Gastrocnemius medialis (tissue), 4 donors: ENCODE measurements around the gene CPE. TPM values are rescaled to one million over a fixed set of nuclear protein-coding genes. Genes with fewer than 3 reads are reported as not detected.
"Not testable (repeated sequence)": the region's sequence is repeated elsewhere in the genome, so short reads cannot be mapped to it uniquely, and the experiment has no call there.

Source experiments
- ATAC-seq, 2 donors: fragments of 150-250 bp; one replicate each; pipeline ENCODE4 v1.9.1; 2016
- DNase-seq, 2 donors: peaks; one replicate each; pipeline ENCODE4 v3.0.0-alpha.2; 2019
- H3K27ac ChIP-seq, 4 donors: fragments of 200-600 bp; sonication (generic); 1 replicate in 1 of 4; 2 replicates in 3 of 4; pipeline ENCODE4 v1.5.1; 2016 to 2018; ENCODE audit warnings: mild to moderate bottlenecking in 2 of 4, moderate library complexity in 1 of 4
- H3K27me3 ChIP-seq, 3 donors: fragments of 200-600 bp; sonication (generic) in 2 of 3; 1 replicate in 1 of 3; 2 replicates in 2 of 3; pipeline versions ENCODE4 v1.5.1 to v1.6.0; 2016 to 2019; ENCODE audit warnings: mild to moderate bottlenecking in 1 of 3, moderate library complexity in 1 of 3
- H3K36me3 ChIP-seq, 2 donors: fragments of 200-600 bp; sonication (generic) in 1 of 2; one replicate each; pipeline ENCODE4 v1.5.1; 2017 to 2018
- H3K4me1 ChIP-seq, 2 donors: fragments of 200-600 bp; sonication (generic) in 1 of 2; one replicate each; pipeline ENCODE4 v1.5.1; 2016 to 2017; ENCODE audit warnings: mild to moderate bottlenecking in 2 of 2
- H3K4me3 ChIP-seq, 4 donors: fragments of 200-600 bp; sonication (generic) in 3 of 4; 1 replicate in 1 of 4; 2 replicates in 3 of 4; pipeline ENCODE4 v1.5.1; 2016 to 2019; ENCODE audit warnings: mild to moderate bottlenecking in 2 of 4
- H3K9me3 ChIP-seq, 3 donors: fragments of 200-600 bp; sonication (generic) in 2 of 3; 1 replicate in 1 of 3; 2 replicates in 2 of 3; pipeline ENCODE4 v1.5.1; 2016 to 2019
- CTCF ChIP-seq, 5 experiments: fragments of 450-650 bp in 3 of 5; fragments of 200-600 bp in 2 of 5; sonication (generic) in 2 of 5; IDR thresholded peaks in 4 of 5; conservative IDR thresholded peaks in 1 of 5; 1 replicate in 4 of 5; 2 replicates in 1 of 5; pipeline ENCODE4 v1.5.1; 2016 to 2019; ENCODE audit warnings: antibody characterized with exemption in 5 of 5, mild to moderate bottlenecking in 3 of 5, moderate library complexity in 3 of 5
- POLR2A ChIP-seq, 2 donors: fragments of 450-650 bp; IDR thresholded peaks; one replicate each; pipeline ENCODE4 v1.6.1; 2017; ENCODE audit warnings: antibody characterized with exemption in 2 of 2, mild to moderate bottlenecking in 2 of 2, moderate library complexity in 2 of 2
- in situ Hi-C, 4 donors: fragments of 200-750 bp; cut with MboI; loops; one replicate each; pipeline versions ENCODE4 v1.15.0 to v1.8.0; 2017; ENCODE audit warnings: low sequenced_read_pairs in 4 of 4
- intact Hi-C: fragments of 100-400 bp; cut with DNase I; formaldehyde crosslinking; loops from one replicate; pipeline ENCODE4 v1.15.1; 2023; ENCODE audit warnings: low total_unique reads
- total RNA-seq, 4 donors: library from RNA; depleted of rRNA; stranded (reverse); fragments of >200 nt; gene quantifications; one replicate each; pipeline versions ENCODE4 v1.1.0 to v1.2.3, GENCODE V29; 2016

The CPE gene
- total RNA-seq, 4 donors from 2014 or later, result 11.8 to 27.6 (median 17.0) TPM

DNA sequence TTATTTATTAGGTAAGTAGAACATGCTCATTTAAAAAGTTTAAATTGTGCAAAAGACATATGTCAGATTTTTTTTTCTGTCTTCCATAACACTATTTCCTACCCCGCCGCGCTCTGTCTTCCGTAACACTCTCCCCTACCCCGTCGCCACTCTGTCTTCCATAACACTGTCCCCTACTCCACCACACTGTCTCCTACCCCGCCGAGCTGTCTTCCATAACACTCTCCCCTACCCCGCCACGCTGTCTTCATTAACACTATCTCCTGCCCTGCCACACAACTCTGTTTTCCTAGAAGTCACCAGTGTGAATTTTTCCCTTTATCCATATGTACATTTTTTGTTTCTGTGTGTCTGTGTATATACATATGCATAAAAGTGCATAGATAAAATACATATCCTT lies 47.0 kb upstream of the CPE start:
- intact Hi-C loops (no loop called here), in situ Hi-C loops (loop anchor here in 2 of 4 donors (10.0 to 25.0 kb wide), 2 partner anchors 120 to 217 kb away; partner anchors contain the start of genes KLHL2 (in 1 of the 2) and TMEM192 (in 1 of the 2))
- TF ChIP-seq POLR2A (IDR thresholded peaks at IDR 0.05) (no peak), CTCF (IDR thresholded peaks at IDR 0.05 in 4 of 5, conservative IDR thresholded peaks at IDR 0.05 in 1 of 5) (no peak)
- no peak for ATAC-seq
- H3K9me3 ChIP-seq, result no peaks in the 10 kb centered on the region
- no peak overlapping the region for H3K27ac ChIP-seq
- peaks cover 10 to 14% of the 10 kb centered on the region in 2 donors for H3K4me1 ChIP-seq
- no peak overlapping the region for H3K4me3 ChIP-seq
- DNase-seq, result no peak
- no peaks in the 10 kb centered on the region for H3K27me3 ChIP-seq
- H3K36me3 ChIP-seq, result no peaks in the 10 kb centered on the region

GRCh38 chr4:165332502-165332901 lies 46.3 kb upstream of the CPE start:
- TF ChIP-seq POLR2A (IDR thresholded peaks at IDR 0.05) (no peak), CTCF (IDR thresholded peaks at IDR 0.05 in 4 of 5, conservative IDR thresholded peaks at IDR 0.05 in 1 of 5) (no peak)
- H3K27ac ChIP-seq, result no peak overlapping the region
- in situ Hi-C loops, result loop anchor here in 2 of 4 donors (10.0 to 25.0 kb wide), 2 partner anchors 120 to 218 kb away; partner anchors contain the start of genes KLHL2 (in 1 of the 2) and TMEM192 (in 1 of the 2)
- no peaks in the 10 kb centered on the region for H3K36me3 ChIP-seq
- no peaks in the 10 kb centered on the region for H3K27me3 ChIP-seq
- H3K4me3 ChIP-seq, result no peak overlapping the region
- no peaks in the 10 kb centered on the region for H3K9me3 ChIP-seq
- intact Hi-C loops, result no loop called here
- H3K4me1 ChIP-seq, result peaks cover 10 to 14% of the 10 kb centered on the region in 2 donors
- no peak for DNase-seq
- ATAC-seq, result no peak

DNA sequence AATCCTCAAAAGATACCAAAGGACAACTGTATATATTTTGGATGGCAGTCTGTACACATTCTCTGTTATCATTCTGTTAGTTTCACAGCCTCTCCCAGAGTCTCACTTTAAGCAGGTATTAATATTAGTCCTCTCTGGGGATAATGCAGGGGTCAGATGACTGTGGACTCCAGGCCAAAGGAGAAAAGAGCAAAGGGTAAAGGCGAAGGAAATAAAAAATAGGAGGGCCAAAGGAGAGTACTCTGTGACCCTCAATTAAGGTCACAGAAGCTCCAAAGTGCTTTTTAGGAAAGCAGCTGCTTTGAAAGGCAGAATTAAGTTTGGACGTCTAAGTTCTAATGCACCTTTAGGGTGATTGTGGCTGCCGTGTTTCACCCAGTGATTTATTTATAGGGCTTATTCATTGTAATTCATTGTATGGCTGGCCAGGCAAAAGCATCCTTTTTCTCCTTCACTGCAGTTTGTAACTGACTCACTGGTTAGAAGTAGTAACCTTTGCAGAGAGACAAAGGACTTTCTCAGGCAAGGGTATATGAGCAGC lies 43.6 kb upstream of the CPE start:
- DNase-seq, result no peak
- Histone ChIP-seq H3K27me3 (no peaks in the 10 kb centered on the region), H3K36me3 (peaks cover 0 to 10% of the 10 kb centered on the region in 2 donors), H3K4me1 (no peaks in the 10 kb centered on the region), H3K27ac (no peak overlapping the region), H3K4me3 (no peak overlapping the region), H3K9me3 (no peaks in the 10 kb centered on the region)
- no peak for TF ChIP-seq POLR2A (IDR thresholded peaks at IDR 0.05)
- TF ChIP-seq CTCF (IDR thresholded peaks at IDR 0.05 in 4 of 5, conservative IDR thresholded peaks at IDR 0.05 in 1 of 5), result no peak
- in situ Hi-C loops (loop anchor here in 2 of 4 donors (10.0 to 25.0 kb wide), 2 partner anchors 123 to 220 kb away; partner anchors contain the start of genes KLHL2 (in 1 of the 2) and TMEM192 (in 1 of the 2)), intact Hi-C loops (no loop called here)
- ATAC-seq, result no peak

DNA sequence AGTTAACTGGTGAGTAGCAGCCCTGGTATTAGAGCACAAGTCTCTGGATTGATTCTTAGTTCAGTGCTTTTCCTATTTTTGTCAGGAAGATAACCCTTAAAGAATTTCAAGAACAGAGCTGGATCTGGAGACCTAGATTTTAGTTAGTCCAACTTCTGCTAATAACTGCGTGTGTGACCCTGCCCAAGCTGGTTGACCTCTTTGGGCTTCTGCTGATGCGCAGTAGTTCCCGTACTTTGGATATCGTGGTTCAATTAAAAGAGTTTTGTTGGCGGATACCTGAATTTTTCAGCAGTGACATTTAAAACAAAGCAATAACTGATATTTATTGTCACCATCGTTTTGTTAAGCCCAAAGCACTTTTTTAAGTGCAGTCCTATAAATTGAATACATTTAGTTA lies 42.1 kb upstream of the CPE start:
- Histone ChIP-seq H3K27me3 (no peaks in the 10 kb centered on the region), H3K9me3 (no peaks in the 10 kb centered on the region), H3K27ac (no peak overlapping the region), H3K4me3 (no peak overlapping the region), H3K4me1 (no peaks in the 10 kb centered on the region), H3K36me3 (peaks cover 0 to 15% of the 10 kb centered on the region in 2 donors)
- ATAC-seq (no peak), DNase-seq (no peak)
- in situ Hi-C loops, result loop anchor here in 2 of 4 donors (10.0 to 25.0 kb wide), 2 partner anchors 124 to 222 kb away; partner anchors contain the start of genes KLHL2 (in 1 of the 2) and TMEM192 (in 1 of the 2)
- TF ChIP-seq POLR2A (IDR thresholded peaks at IDR 0.05) (no peak), CTCF (IDR thresholded peaks at IDR 0.05 in 4 of 5, conservative IDR thresholded peaks at IDR 0.05 in 1 of 5) (no peak)
- intact Hi-C loops, result no loop called here

- H3K4me1 ChIP-seq, ATAC-seq, intact Hi-C loops, H3K4me3 ChIP-seq, H3K27me3 ChIP-seq, H3K27ac ChIP-seq, H3K9me3 ChIP-seq, DNase-seq: not testable (repeated sequence)
- peaks cover 0 to 15% of the 10 kb centered on the region in 2 donors for H3K36me3 ChIP-seq
- in situ Hi-C loops, result loop anchor here in 1 of 4 donors (25.0 kb wide), 1 partner anchor 130 kb away; the partner anchor contains the start of gene KLHL2
Observed at GRCh38 chr4:165342340-165342739, 36.5 kb upstream of the CPE start.
